ENCODE results near the gene CA9.
A peak's percentile ranks its signal among the peaks of the same experiment; 100 is the strongest.

The CA9 gene

DNA sequence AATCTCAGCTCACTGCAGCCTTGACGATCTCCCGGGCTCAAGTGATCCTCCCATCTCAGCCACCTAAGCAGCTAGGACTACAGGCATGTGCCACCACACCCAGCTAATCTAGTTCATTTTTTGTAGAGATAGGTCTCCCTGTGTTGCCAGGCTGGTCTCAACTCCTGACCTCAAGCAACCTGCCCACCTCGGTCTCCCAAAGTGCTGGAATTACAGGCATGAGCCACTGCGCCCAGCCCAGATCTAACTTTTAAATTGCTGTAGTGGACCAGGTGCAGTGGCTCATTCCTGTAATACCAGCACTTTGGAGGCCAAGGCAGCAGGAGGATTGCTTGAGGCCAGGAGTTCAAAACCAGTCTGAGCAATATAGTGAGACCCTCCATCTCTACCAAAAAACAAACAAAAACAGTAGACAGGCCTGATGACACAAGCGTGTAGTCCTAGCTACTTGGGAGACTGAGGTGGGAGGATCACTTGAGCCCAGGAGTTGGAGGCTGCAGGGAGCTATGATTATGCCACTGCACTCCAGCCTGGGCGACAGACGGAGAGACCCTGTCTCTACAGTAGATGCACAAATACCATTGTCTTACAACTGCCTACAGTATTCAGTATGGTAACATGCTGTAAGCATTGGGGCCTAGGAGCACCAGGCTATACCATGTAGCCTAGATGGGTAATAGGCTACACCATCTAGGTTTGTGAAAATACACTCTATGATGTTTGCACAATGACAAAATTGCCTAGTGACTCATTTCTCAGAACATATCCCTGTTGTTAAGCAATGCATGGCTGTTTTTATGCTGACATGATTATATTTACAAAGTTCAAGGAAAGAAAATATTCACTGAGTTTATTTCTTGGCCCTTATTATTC is 21.5 kb upstream of the CA9 start:
- no peak for DNase-seq

- no peak for DNase-seq
Measured at GRCh38 chr9:35652829-35653209, 20.9 kb upstream of the CA9 start.

GRCh38 chr9:35653611-35654010 is 20.1 kb upstream of the CA9 start:
- DNase-seq, result no peak

DNA sequence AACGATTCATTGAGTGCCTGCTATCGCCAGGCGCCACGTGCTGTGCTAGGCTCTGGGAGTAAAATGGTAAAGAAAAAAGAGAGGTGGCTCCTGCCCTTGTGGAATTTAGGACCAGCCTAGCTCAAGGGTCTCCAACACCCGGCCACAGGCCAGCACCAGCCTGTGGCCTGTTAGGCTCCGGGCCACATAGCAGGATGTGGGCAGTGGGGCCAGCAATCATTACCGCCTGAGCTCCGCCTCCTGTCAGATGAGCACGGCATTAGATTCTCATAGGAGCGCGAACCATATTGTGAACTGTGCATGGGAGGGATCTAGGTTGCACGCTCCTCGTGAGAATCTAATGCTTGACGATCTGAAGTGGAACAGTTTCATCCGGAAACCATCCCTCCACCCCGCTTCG is 17.4 kb upstream of the CA9 start:
- no peak for DNase-seq

GRCh38 chr9:35656831-35657545 is 16.7 kb upstream of the CA9 start:
- DNase-seq, result no peak

- peak; percentile 96 for DNase-seq
Measured at GRCh38 chr9:35657546-35658136, 16.1 kb upstream of the CA9 start, which contains the start of gene RMRP. Gene RMRP, minus strand, starts transcription at chr9:35658019.

DNA sequence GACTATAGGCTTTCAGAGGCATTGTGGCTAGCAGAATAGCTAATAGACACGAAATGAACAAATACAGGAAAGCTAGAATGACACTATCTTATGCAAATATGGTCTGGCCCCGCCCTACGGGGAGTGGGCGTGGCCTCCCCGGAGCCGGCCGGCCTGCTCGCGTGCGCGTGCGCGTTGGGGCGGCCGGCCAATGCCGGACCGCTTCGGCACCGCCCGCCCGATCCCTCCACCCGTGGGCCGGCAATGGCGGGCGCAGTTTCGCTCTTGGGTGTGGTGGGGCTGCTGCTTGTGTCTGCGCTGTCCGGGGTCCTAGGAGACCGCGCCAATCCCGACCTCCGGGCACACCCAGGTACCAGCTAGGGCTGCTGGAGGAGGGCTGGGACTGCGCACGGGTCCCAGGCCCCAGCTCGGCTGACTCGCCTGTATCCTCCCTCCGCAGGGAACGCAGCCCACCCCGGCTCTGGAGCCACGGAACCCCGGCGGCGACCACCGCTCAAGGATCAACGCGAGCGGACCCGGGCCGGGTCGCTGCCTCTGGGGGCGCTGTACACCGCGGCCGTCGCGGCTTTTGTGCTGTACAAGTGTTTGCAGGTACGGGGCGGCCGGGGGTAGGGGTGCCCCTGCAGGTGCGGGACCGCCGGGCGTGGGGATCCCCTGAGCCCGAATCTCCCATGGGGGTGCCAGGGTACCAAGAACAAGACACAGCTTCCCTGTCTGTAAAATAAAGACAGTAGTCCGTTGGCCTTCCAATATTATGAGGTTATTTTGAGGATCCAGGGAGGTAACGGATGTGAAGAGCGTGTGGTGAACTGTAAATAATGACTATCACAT is 15.4 kb upstream of the CA9 start, which contains the start of gene CCDC107:
Gene CCDC107 (plus strand): TSS at position 156 of the 831 bp plus-strand sequence. CDS start 88 bp downstream, at position 244.
- peak; percentile 78 for DNase-seq

GRCh38 chr9:35658968-35659220 is 14.8 kb upstream of the CA9 start:
- no peak for DNase-seq

DNA sequence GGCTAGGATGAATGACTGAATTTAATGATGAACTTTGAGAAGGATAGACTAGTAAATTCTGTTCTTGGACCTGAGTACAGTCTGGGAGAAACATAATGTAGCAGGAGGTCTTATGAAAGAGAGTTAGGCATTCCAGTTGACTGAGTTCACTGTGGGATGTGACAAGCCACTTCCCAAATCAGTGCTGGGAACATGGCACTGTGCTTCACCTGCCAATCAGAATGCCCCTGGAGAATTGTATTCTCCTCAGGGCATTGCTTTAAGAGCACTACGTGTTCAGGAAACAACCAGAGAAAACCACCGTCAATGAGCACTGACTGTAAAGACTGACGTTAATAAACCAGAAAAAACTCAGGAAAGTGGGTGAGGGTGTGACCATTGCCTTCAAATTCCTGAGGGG is 14.4 kb upstream of the CA9 start:
- no peak for DNase-seq

DNA sequence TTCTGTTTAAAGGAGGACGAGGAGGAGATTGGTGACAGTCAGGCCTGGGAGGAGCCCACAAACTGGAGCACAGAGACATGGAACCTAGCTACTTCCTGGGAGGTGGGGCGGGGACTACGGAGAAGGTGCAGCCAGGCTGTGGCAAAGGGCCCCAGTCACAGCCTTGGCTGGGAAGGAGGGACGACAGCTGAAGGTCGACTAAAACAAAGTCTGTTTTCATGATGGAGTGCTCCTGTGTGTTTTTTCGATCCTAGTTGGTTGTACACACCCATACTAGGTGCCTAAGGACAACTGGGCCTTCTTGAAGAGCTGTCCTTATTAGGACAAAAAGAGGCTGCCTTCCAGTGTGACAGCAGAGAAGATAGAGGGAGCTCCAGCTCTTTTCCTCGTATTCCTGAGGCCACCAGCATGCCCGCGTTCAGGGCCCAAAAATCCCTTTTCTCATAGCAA is 12.7 kb upstream of the CA9 start:
- no peak for DNase-seq

- no peak for DNase-seq
Measured at GRCh38 chr9:35661756-35662350, 11.9 kb upstream of the CA9 start.

- DNase-seq, result no peak
Measured at GRCh38 chr9:35662437-35662836, 11.3 kb upstream of the CA9 start.

GRCh38 chr9:35664531-35665470 is 8.9 kb upstream of the CA9 start, which contains the start of gene ARHGEF39:
Gene ARHGEF39, minus strand, starts transcription at chr9:35665195. Its CDS starts 26 bp downstream, at chr9:35665169.
- peak; percentile 77 for DNase-seq

DNA sequence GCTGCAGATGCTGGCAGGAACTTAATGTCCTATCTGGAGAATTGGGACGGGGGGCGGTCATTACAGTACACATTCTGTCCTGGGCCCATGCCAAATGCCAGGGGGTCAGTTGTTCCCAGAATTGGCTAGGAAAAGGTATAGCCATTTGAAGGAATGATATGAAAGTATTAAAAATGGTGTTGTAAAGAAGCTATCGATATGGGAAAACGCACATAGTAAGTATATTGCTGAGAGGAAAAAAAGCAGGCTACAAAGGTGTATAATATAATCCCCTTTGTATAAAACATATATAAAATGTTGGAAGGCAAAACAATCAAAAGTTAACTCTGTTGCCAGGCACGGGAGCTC is 8.3 kb upstream of the CA9 start:
- no peak for DNase-seq

GRCh38 chr9:35666045-35666444 is 7.7 kb upstream of the CA9 start:
- no peak for DNase-seq

DNA sequence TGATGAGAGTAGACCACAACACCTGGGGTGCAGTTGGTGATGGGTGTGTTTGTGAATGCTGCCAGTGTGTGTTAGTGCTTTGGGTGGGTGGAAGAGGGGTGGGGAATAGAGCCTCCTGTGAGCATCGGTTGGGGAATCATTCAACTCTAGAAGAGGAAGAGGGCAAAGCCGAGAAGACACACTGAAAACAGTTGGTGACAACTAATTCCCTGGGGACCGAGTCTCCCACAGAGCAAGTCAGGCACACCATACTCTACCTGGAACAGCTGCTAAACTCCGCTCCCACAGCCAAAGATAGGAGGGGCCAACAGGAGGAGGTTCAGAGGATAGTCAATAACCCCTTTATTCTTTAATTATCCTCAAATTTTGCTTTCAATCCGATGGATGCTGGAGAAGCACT is 7.2 kb upstream of the CA9 start:
- DNase-seq, result no peak

DNA sequence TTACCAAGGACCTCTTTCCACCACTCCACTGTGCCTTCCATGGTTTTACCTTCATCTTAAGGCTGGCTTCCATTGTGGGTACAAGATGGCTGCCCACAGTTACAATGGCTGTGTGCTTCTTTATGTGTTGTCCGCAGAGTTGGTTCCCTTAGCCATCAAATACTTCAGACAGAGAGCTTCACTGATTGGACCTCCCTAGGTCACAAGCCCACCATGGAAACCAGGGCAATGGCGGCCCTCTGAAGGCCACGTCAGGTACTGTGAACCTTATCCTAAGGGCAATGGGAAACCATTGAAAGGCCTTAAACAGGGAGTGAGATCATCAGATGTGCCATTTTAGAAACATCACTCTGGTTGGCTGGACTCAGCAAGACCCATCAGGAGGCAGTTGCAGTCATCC is 5.8 kb upstream of the CA9 start:
- DNase-seq, result no peak

DNA sequence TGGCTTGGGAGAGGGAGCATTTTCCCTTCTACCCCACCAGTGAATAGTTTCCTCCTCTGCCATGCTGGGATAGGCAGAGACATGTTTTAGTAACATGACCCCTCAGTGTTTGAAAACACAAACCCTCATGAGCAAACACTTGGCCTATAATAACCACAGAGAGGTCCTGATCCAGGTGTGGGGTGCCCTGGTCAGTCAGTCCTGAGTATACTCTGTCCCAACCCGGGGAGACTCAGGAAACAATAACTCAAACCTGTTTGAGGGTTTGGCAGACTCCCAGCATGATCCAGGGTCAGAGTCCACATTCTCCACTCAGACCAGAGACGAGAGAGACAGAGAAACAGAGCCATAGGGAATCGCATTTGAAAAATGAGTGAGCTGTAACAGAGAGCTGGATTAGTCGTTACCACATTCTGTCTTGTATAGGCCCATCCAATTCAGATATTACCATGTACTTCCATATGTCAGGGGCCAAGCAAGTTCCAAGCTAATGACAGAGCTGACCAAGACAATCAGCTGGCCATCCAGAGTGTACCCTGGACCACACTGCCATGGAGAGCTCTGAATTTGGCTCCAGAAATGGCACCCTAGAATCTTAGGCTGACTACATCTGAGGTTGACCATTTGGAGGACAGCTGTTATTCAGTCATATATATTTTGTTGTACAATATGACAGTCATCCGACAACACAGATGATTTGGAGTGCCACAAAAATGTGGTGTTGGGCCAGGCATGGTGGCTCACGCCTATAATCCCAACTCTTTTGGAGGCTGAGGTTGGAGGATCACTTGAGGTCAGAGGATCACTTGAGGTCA is 4.2 kb upstream of the CA9 start:
- no peak for DNase-seq

- no peak for DNase-seq
Measured at GRCh38 chr9:35674025-35674361, 265 bp downstream of the CA9 start.

GRCh38 chr9:35675204-35675603 is 1.5 kb downstream of the CA9 start:
- DNase-seq, result no peak

Data from GDM1 (cell line).